22Rv1 (cell line): ENCODE results near the gene RNF11.

Experiments used
- ZFX ChIP-seq: fragments of 450-650 bp; IDR thresholded peaks from 2 replicates; pipeline ENCODE4 v1.6.1; 2017; ENCODE audit warnings: antibody characterized with exemption, borderline replicate concordance
- TF ChIP-seq, protein P1 (sequence below): fragments of 450-650 bp; IDR thresholded peaks from 2 replicates; pipeline ENCODE4 v1.5.1; 2017; ENCODE audit warnings: mild to moderate bottlenecking

DNA sequence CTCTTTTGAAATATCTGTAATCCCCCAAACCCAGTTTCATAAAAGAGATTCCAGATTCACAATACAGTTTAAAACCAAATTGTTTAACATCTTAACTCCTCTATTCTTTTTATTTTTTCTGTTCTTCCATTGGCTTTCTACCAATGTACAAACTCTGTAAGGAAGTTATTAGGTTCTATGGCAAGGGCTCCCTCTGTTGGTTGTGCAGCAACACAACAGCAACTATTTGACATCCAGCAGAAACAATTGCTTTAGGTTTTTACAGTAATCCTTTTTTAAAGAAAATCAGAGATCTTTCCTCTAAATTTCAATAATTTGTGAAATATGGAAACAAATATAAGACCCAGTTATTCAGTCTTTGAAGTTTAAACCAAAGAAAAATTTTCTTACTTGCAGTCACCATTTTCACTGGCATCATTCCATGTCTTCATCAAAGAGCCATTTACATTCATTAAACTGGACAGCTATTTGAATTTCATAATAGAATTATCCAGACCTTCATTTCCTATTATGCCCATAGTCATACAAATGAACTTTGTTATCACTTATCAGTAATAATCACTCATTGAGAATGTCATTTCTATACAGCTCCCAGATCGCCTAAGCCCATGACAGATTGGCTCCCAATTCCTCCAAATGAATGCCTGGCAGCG is 46.5 kb upstream of the RNF11 start:
- TF ChIP-seq, protein P1, sequence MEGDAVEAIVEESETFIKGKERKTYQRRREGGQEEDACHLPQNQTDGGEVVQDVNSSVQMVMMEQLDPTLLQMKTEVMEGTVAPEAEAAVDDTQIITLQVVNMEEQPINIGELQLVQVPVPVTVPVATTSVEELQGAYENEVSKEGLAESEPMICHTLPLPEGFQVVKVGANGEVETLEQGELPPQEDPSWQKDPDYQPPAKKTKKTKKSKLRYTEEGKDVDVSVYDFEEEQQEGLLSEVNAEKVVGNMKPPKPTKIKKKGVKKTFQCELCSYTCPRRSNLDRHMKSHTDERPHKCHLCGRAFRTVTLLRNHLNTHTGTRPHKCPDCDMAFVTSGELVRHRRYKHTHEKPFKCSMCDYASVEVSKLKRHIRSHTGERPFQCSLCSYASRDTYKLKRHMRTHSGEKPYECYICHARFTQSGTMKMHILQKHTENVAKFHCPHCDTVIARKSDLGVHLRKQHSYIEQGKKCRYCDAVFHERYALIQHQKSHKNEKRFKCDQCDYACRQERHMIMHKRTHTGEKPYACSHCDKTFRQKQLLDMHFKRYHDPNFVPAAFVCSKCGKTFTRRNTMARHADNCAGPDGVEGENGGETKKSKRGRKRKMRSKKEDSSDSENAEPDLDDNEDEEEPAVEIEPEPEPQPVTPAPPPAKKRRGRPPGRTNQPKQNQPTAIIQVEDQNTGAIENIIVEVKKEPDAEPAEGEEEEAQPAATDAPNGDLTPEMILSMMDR: peak; percentile 94
- TF ChIP-seq ZFX: no peak
